ENCODE data around the gene C10orf105. TPM values are rescaled to one million over a fixed set of nuclear protein-coding genes. Genes with fewer than 3 reads are reported as not detected.

C10orf105 gene
- total RNA-seq, 1 experiment from 2014 or later = not detected

DNA sequence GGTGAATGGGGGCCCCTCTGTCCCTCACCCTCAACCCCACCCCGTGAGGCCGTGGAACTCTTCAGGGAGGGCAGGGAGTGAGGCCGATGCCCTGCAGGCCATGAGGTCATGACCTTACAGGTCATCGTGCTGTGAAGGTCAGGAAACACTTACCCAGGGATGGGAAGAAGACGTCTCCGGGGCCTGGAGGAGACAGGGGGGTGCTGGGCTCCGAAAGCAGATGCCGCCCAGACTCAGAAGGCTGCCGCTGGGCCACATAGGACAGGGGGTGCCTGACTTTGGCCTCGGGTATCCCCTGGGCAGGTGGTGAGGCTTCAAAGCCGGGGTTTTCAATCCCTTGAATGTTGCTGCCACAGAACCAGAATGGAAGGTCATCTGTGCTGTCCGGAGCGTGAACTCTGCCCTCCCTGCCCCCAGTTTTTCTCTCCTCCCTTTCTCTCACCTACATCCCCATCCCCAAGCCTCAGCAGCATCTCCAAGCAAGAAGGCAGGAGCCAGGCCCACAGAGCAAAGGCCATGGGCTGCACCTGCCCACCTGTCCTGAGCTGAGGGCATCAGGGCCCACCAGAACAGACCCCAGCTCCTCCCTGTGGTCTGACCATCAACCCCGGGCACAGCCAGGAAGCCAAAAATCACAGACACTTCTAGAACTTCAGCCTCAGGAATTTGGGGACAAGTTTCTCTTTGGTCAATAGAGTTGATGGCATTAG is 32.1 kb upstream of the C10orf105 start:
- DNase-seq (ENCODE audit: low read depth) = no peak

GRCh38 chr10:71750986-71751385 is 31.4 kb upstream of the C10orf105 start:
- DNase-seq (ENCODE audit: low read depth) = no peak

- no peak for DNase-seq (ENCODE audit: low read depth)
Observed at GRCh38 chr10:71750124-71750841, 30.7 kb upstream of the C10orf105 start.

DNA sequence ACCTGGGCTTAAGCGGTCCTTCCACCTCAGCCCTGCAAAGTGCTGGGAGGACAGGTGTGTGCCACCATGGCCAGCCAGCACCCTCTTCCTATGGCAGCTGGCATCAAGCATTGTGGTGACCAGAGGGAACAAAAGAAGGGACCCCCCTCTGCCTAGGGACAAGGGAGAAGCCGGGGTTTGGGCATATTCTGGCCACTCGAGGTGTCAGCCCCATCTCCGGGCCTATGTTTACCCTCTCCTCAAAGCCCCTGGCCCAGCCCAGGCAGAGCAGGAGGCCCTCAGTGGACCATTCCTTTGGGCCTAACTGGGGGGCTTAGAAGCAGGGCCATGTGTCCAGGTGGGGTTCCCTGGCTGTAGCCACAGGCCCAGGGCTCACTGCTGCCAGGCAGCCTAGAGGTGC is 29.8 kb upstream of the C10orf105 start:
- no peak for DNase-seq (ENCODE audit: low read depth)

- no peak for DNase-seq (ENCODE audit: low read depth)
Observed at GRCh38 chr10:71748671-71749191, 29.2 kb upstream of the C10orf105 start.

GRCh38 chr10:71747551-71748523 is 28.3 kb upstream of the C10orf105 start:
- DNase-seq (ENCODE audit: low read depth) = no peak

- DNase-seq (ENCODE audit: low read depth) = no peak
Observed at GRCh38 chr10:71747039-71747531, 27.5 kb upstream of the C10orf105 start.

GRCh38 chr10:71746344-71747037 is 26.9 kb upstream of the C10orf105 start:
- no peak for DNase-seq (ENCODE audit: low read depth)

DNA sequence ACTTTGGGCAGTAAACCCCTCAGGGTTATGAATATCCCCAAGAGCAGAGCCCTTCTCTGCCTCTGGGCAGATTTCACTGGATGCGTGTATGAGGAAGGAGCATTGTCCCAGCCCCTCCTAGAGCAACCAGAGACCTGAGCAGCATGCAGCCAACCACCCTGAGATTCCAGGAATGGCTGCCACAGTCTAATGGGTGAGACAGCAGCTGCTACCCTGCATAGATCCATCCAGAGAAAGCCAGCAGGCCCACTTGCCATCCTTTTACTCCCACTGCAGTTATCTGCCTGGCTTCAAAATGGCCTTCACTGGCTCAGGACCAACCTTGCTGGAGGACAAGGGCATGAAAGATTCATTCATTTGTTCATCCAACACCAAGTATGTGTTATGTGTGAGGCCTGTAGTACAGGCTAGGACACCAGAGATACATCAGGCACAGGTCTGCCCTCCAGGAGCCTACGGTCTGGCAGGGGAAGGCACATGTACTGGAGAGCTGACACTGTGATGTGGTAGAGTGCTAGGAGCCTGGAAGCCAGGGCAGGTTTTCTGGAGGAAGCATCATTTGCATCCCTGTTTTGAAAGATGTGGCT is 26.2 kb upstream of the C10orf105 start:
- DNase-seq (ENCODE audit: low read depth) = no peak

- DNase-seq (ENCODE audit: low read depth) = no peak
Observed at GRCh38 chr10:71744897-71745663, 25.5 kb upstream of the C10orf105 start.

DNA sequence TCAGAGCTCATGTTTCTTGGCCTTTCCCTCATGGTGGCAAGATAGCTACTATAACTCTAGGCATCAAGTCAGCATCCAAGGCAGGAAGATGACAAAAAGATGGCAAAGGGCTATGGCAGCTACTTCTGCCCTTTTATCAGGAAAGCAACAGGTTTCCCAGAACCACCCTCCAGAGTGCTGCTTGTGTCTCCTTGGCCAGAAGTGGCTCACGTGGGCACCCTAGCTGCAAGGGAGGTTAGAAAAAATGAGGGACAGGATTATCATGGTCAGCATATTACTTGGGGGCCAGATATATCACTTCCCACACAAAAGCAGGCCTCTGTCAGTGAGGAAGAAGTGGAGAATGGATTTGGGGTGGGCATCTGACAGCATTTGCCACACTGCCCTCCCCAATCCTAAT is 24.3 kb upstream of the C10orf105 start:
- no peak for DNase-seq (ENCODE audit: low read depth)

GRCh38 chr10:71743089-71743838 is 23.7 kb upstream of the C10orf105 start:
- no peak for DNase-seq (ENCODE audit: low read depth)

GRCh38 chr10:71742301-71743088 is 22.9 kb upstream of the C10orf105 start:
- no peak for DNase-seq (ENCODE audit: low read depth)

- DNase-seq (ENCODE audit: low read depth) = no peak
Observed at GRCh38 chr10:71741671-71742070, 22.1 kb upstream of the C10orf105 start.

DNA sequence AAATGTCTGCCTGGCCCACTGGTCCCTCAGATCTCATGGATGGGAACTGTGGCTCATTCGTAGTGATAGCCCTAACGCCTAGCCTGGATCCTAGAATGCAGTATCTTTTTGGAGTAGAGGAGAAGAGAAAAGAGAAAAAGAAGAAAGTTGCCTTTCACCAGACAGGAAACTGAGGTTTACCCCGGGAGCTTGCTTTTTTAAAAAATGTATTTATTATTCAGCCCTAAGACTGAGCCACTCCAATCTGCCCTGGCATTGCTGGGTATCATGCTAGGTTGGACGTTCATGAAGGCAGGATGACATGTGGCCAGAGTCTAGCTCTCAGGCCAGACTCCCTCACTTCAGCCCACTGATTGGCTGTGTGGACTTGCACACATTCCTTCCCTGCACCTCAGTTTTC is 21.5 kb upstream of the C10orf105 start:
- DNase-seq (ENCODE audit: low read depth) = no peak

DNA sequence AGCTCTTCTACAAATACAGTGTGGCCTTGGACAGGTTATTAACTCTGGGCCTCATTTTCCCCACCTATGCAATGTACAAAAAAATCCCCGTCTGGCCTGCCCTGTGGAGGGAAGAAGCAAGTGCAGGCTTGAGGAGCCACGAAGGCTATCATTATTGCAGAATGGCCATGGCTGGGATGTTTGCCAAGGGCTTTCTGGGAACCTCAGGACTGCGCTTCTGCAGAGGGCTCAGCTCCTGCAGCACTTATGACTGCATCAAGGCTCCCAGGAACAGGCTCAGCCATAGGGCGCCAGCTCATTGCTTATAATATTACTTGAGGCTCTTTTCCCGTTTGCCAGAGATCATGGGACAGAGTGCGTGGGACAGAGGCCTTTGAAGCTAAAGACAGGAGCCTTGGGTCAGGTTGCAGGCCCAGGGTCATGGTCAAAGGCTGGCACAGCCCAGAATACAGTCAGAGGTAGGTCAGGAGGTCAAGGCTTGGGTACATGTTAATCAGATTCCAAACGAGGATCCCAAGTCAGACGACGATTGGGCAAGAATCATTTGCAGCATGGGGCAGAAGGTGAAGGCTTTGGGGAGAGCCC is 20.6 kb upstream of the C10orf105 start:
- DNase-seq (ENCODE audit: low read depth) = no peak

DNA sequence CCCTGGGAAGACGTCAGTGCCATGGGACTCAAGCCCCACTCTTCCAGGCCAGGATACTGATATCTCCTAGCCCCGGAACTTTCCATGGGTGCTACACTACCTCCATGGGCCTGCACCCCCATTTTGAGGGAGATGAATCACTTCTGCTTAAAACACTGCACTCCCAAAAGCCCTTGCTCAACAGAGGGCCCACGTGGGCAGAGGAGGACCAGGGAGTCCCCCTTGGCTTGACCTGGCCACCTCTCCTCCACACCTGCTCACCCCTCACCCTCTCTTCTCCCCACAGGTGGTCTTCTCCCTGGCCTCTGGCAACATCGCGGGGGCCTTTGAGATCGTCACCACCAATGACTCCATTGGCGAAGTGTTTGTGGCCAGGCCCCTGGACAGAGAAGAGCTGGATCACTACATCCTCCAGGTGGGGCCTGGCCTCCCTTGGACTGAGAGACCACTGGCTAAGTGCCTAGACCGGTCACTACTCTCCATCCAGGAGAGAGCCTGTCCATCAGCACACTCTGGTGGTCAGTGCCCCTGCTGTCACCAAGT is 19.9 kb upstream of the C10orf105 start:
- no peak for DNase-seq (ENCODE audit: low read depth)

- no peak for DNase-seq (ENCODE audit: low read depth)
Observed at GRCh38 chr10:71737834-71738197, 18.2 kb upstream of the C10orf105 start.
